ENCODE data around the gene SLC10A3.

- TF ChIP-seq, protein P1, sequence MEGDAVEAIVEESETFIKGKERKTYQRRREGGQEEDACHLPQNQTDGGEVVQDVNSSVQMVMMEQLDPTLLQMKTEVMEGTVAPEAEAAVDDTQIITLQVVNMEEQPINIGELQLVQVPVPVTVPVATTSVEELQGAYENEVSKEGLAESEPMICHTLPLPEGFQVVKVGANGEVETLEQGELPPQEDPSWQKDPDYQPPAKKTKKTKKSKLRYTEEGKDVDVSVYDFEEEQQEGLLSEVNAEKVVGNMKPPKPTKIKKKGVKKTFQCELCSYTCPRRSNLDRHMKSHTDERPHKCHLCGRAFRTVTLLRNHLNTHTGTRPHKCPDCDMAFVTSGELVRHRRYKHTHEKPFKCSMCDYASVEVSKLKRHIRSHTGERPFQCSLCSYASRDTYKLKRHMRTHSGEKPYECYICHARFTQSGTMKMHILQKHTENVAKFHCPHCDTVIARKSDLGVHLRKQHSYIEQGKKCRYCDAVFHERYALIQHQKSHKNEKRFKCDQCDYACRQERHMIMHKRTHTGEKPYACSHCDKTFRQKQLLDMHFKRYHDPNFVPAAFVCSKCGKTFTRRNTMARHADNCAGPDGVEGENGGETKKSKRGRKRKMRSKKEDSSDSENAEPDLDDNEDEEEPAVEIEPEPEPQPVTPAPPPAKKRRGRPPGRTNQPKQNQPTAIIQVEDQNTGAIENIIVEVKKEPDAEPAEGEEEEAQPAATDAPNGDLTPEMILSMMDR (IDR thresholded peaks at IDR 0.05; ENCODE audit: extremely low read depth in 1 of 2, insufficient read depth in 1 of 2, low read depth in 1 of 2, low read length in 2 of 2) = no peak
- no peak for TF ChIP-seq POLR2AphosphoS5 (IDR thresholded peaks at IDR 0.05; ENCODE audit: insufficient read depth, low read depth, low read length)
- no peak for TF ChIP-seq EZH2 (IDR thresholded peaks at IDR 0.05; ENCODE audit: borderline replicate concordance, low read depth, low read length, severe bottlenecking)
- TF ChIP-seq POLR2A (IDR thresholded peaks at IDR 0.05; ENCODE audit: low read depth, low read length) = no peak
- no peak for TF ChIP-seq JUN (IDR thresholded peaks at IDR 0.05; ENCODE audit: borderline replicate concordance, insufficient read depth, insufficient read length, low read depth)
Observed at GRCh38 chrX:154465601-154466000, 24.8 kb downstream of the SLC10A3 start.
